ENCODE data around the gene KCNQ4. TPM values are rescaled to one million over a fixed set of nuclear protein-coding genes. Genes with fewer than 3 reads are reported as not detected.

The KCNQ4 gene
- total RNA-seq, 1 experiment from 2014 or later, result not detected

DNA sequence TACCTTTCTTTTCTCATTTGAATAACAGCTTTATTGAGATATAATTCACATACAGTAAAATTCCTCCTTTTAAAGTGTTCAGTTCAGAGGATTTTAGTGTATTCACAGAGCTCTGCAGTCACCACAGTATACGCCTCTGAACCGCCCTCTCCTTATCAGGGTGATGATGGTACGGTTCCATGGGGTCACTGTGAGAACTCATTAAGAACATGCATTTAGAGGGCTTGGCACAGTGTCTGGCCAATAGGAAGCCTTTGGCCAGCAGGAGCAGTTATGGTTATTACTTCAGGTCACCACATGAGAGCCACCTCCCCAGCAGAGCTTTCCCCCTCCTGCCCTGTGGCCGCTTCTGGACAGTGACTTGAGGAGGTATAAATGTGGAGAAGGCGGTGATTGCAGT is 27.3 kb downstream of the KCNQ4 start:
- CTCF ChIA-PET, result interaction anchor here (0.6 to 1.1 kb wide), 2 partner anchors 40 to 1192 kb away, joined by 3 to 4 read pairs; no protein-coding TSS in a partner anchor
- Mint-ChIP-seq H3K36me3 (ENCODE audit: insufficient read depth, unreplicated experiment) (no peaks in the 10 kb centered on the region), H3K27me3 (ENCODE audit: insufficient read depth, unreplicated experiment) (peaks cover 57% of the 10 kb centered on the region), H3K27ac (ENCODE audit: low read depth, unreplicated experiment) (no peak overlapping the region), H3K4me3 (ENCODE audit: unreplicated experiment) (no peak overlapping the region), H3K4me1 (ENCODE audit: insufficient read depth, unreplicated experiment) (no peaks in the 10 kb centered on the region), H3K9me3 (ENCODE audit: unreplicated experiment) (no peaks in the 10 kb centered on the region)
- POLR2A ChIA-PET, result no interaction called here
- no peak for DNase-seq (ENCODE audit: unreplicated experiment)
- intact Hi-C loops (cut with micrococcal nuclease), result no loop called here
- no TSS peak for BruUV-seq (replicated peaks)
- TF ChIP-seq, protein P1, sequence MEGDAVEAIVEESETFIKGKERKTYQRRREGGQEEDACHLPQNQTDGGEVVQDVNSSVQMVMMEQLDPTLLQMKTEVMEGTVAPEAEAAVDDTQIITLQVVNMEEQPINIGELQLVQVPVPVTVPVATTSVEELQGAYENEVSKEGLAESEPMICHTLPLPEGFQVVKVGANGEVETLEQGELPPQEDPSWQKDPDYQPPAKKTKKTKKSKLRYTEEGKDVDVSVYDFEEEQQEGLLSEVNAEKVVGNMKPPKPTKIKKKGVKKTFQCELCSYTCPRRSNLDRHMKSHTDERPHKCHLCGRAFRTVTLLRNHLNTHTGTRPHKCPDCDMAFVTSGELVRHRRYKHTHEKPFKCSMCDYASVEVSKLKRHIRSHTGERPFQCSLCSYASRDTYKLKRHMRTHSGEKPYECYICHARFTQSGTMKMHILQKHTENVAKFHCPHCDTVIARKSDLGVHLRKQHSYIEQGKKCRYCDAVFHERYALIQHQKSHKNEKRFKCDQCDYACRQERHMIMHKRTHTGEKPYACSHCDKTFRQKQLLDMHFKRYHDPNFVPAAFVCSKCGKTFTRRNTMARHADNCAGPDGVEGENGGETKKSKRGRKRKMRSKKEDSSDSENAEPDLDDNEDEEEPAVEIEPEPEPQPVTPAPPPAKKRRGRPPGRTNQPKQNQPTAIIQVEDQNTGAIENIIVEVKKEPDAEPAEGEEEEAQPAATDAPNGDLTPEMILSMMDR (IDR thresholded peaks at IDR 0.05; ENCODE audit: unreplicated experiment), result no peak

DNA sequence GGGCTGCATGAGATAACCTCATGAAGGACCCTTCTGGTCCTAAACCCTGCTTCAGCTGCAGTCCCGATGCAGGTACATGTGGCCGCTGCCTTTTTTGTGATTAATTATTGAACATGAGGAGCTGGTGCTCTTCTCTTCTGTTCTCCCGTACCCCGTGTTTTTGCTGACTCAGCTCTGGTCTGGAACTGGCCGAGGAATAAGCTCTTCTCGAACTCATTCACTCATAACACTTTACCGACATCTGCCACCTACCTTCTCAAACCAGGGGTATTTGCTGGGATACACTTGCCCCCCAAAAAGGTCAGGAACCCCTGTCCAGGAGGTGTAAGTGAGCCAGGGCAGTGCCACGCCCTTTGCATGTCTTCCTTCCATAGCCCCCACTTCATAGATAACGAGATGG is 31.8 kb downstream of the KCNQ4 start:
- H3K9me3 Mint-ChIP-seq (ENCODE audit: unreplicated experiment), result no peaks in the 10 kb centered on the region
- ChIA-PET CTCF (interaction anchor here (0.6 to 1.0 kb wide), 4 partner anchors 19 to 136 kb away, joined by 3 to 5 read pairs (median 3); no protein-coding TSS in a partner anchor), POLR2A (no interaction called here)
- no peak overlapping the region for H3K4me3 Mint-ChIP-seq (ENCODE audit: unreplicated experiment)
- no peaks in the 10 kb centered on the region for H3K36me3 Mint-ChIP-seq (ENCODE audit: insufficient read depth, unreplicated experiment)
- no TSS peak for BruUV-seq (replicated peaks)
- no peak for DNase-seq (ENCODE audit: unreplicated experiment)
- TF ChIP-seq, protein P1 (IDR thresholded peaks at IDR 0.05; ENCODE audit: unreplicated experiment), result no peak
- peaks cover 34% of the 10 kb centered on the region for H3K27me3 Mint-ChIP-seq (ENCODE audit: insufficient read depth, unreplicated experiment)
- no peak overlapping the region for H3K27ac Mint-ChIP-seq (ENCODE audit: low read depth, unreplicated experiment)
- intact Hi-C loops (cut with micrococcal nuclease), result no loop called here
- no peaks in the 10 kb centered on the region for H3K4me1 Mint-ChIP-seq (ENCODE audit: insufficient read depth, unreplicated experiment)

DNA sequence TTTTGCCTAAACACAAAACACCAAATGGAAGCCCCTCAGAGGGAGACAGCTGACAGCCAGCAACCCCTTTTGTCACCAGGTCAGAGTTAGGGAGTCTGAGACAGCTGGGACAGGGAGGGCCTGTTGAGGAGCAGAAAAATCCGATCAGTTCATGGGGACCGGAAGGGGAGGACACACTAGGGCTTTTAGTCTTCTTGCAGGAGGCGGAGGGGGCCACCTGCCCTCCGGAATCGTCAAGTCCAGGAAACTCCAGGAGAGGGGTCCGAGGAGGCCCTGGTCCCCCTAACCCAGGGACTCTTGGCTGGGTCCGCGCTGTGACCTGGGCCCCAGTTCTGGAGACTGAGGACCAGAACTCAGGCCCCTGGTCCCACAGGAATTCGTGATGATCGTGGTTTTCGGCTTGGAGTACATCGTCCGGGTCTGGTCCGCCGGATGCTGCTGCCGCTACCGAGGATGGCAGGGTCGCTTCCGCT is 34.2 kb downstream of the KCNQ4 start:
- TF ChIP-seq, protein P1 (IDR thresholded peaks at IDR 0.05; ENCODE audit: unreplicated experiment), result no peak
- H3K4me1 Mint-ChIP-seq (ENCODE audit: insufficient read depth, unreplicated experiment), result no peaks in the 10 kb centered on the region
- ChIA-PET POLR2A (interaction anchor here (0.6 kb wide), 1 partner anchor 97 kb away, joined by 4 read pairs; no protein-coding TSS in a partner anchor), CTCF (no interaction called here)
- peaks cover 22% of the 10 kb centered on the region for H3K27me3 Mint-ChIP-seq (ENCODE audit: insufficient read depth, unreplicated experiment)
- DNase-seq (ENCODE audit: unreplicated experiment), result no peak
- no peaks in the 10 kb centered on the region for H3K9me3 Mint-ChIP-seq (ENCODE audit: unreplicated experiment)
- no TSS peak for BruUV-seq (replicated peaks)
- no peak overlapping the region for H3K27ac Mint-ChIP-seq (ENCODE audit: low read depth, unreplicated experiment)
- H3K4me3 Mint-ChIP-seq (ENCODE audit: unreplicated experiment), result no peak overlapping the region
- no peaks in the 10 kb centered on the region for H3K36me3 Mint-ChIP-seq (ENCODE audit: insufficient read depth, unreplicated experiment)
- intact Hi-C loops (cut with micrococcal nuclease), result no loop called here

DNA sequence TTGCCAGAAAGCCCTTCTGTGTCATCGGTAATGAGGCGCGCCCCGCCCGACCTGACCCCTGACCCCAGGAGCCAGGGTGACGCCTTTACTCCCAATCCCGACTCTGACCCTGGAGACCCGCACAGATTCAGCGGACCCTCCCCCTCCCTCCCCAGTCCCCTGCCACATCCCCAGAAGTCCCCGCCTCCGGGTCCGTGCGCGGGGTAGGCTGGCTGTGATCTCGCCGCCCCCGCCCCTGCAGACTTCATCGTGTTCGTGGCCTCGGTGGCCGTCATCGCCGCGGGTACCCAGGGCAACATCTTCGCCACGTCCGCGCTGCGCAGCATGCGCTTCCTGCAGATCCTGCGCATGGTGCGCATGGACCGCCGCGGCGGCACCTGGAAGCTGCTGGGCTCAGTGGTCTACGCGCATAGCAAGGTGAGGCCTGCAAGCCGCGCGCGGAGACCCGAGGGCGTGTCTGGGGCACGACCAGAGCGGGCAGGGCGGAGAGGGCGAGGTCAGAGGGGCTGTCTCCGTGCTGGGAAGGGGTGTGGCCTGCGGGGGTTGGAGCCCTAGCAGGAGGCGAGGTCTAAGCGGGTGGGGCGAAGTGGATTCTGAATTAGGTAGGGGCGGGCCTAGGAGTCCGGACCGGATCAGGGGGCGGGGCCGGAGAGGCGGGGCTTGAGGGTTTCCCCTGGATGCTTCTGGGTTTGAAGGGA is 34.8 kb downstream of the KCNQ4 start:
- H3K4me3 Mint-ChIP-seq (ENCODE audit: unreplicated experiment), result no peak overlapping the region
- DNase-seq (ENCODE audit: unreplicated experiment), result no peak
- no peaks in the 10 kb centered on the region for H3K36me3 Mint-ChIP-seq (ENCODE audit: insufficient read depth, unreplicated experiment)
- H3K27me3 Mint-ChIP-seq (ENCODE audit: insufficient read depth, unreplicated experiment), result peaks cover 16% of the 10 kb centered on the region
- H3K4me1 Mint-ChIP-seq (ENCODE audit: insufficient read depth, unreplicated experiment), result no peaks in the 10 kb centered on the region
- BruUV-seq (replicated peaks), result no TSS peak
- intact Hi-C loops (cut with micrococcal nuclease), result no loop called here
- TF ChIP-seq, protein P1 (IDR thresholded peaks at IDR 0.05; ENCODE audit: unreplicated experiment), result no peak
- H3K9me3 Mint-ChIP-seq (ENCODE audit: unreplicated experiment), result no peaks in the 10 kb centered on the region
- no peak overlapping the region for H3K27ac Mint-ChIP-seq (ENCODE audit: low read depth, unreplicated experiment)
- ChIA-PET CTCF (interaction anchor here (0.5 to 0.9 kb wide), 2 partner anchors 31 to 32 kb away, joined by 3 read pairs; no protein-coding TSS in a partner anchor), POLR2A (no interaction called here)

All from MCF 10A (cell line).